A549 treated with RU486 at 1 μM for 4 hours (cell line): ENCODE measurements around the gene CCDC38. TPM values are rescaled to one million over a fixed set of nuclear protein-coding genes. Genes with fewer than 3 reads are reported as not detected.

Source experiments
- total RNA-seq: library from RNA; stranded (reverse); fragments of 200-300 nt; extraction: Qiagen RNA extraction; gene quantifications from 5 replicates; pipeline ENCODE4 v1.2.3, GENCODE V29; 2022; ENCODE audit warnings: low read depth

CCDC38 gene
- total RNA-seq = 0.07 to 0.13 TPM (median 0.12 TPM) in 3 of 5 replicates, not detected in the others

GRCh38 chr12:95942524-95943329, at the start of gene CCDC38:
CCDC38 (minus strand) TSS chr12:95942614; CDS start chr12:95936509, 6,105 bp downstream.

GRCh38 chr12:95943330-95943842, 972 bp upstream of the CCDC38 start, which contains the start of gene AMDHD1:
AMDHD1 (plus strand) TSS chr12:95943331; CDS start chr12:95943399, 68 bp downstream.

GRCh38 chr12:95858451-95859343, 83.7 kb downstream of the CCDC38 start, which contains the start of gene SNRPF:
SNRPF (plus strand) TSS chr12:95858952; CDS start chr12:95859074, 122 bp downstream.

Other genes with a start within 250 kb of the CCDC38 start
- gene NTN4, start 151.8 kb downstream of the CCDC38 start, total RNA-seq = 41.1 to 57.2 TPM (median 48.7 TPM) in 5 replicates
- 117 to 180 TPM (median 128 TPM) in 5 replicates for gene SNRPF, start 83.7 kb downstream of the CCDC38 start, total RNA-seq
- gene AMDHD1, start 717 bp upstream of the CCDC38 start, total RNA-seq = 1.8 to 2.6 TPM (median 1.9 TPM) in 5 replicates
- 0.21 to 0.51 TPM (median 0.27 TPM) in 4 of 5 replicates, not detected in the other for gene HAL, start 53.7 kb upstream of the CCDC38 start, total RNA-seq
- 84.8 to 114 TPM (median 99.6 TPM) in 5 replicates for gene LTA4H, start 93.0 kb upstream of the CCDC38 start, total RNA-seq